DND-41 (cell line): ENCODE results near the gene SLC38A8.

Experiments used
- CTCF ChIP-seq: IDR thresholded peaks from 2 replicates; pipeline ENCODE4 v1.5.1; 2012; ENCODE audit warnings: borderline replicate concordance, low read length, moderate library complexity, mild to moderate bottlenecking; ENCODE audit not compliant: poor library complexity, severe bottlenecking; ENCODE audit errors: extremely low read depth
- EZH2 ChIP-seq: IDR thresholded peaks from 3 replicates; pipeline ENCODE4 v1.6.1; 2012; ENCODE audit warnings: borderline replicate concordance, low read depth, mild to moderate bottlenecking, moderate library complexity, low read length, inconsistent platforms; ENCODE audit not compliant: severe bottlenecking

GRCh38 chr16:83973077-83973476, 69.5 kb downstream of the SLC38A8 start:
- TF ChIP-seq CTCF (no peak), EZH2 (no peak)
